ENCODE measurements around the gene MED23. TPM values are rescaled to one million over a fixed set of nuclear protein-coding genes. Genes with fewer than 3 reads are reported as not detected.

MED23 gene
- total RNA-seq, result 31.8 TPM
- polyA plus RNA-seq, result 33.2 TPM
- long read RNA-seq, donor 1, result 0 reads
- long read RNA-seq, donor 2, result 0 reads
- long read RNA-seq, donor 3, partial matches to known transcripts, result 5 of 5 reads
- long read RNA-seq, donor 3, other reads (novel, unspliced or antisense), result 0 of 5 reads
- long read RNA-seq, donor 4, partial matches to known transcripts, result 7 of 7 reads
- long read RNA-seq, donor 4, other reads (novel, unspliced or antisense), result 0 of 7 reads
- long read RNA-seq, donor 5, partial matches to known transcripts, result 7 of 7 reads
- long read RNA-seq, donor 5, other reads (novel, unspliced or antisense), result 0 of 7 reads
- long read RNA-seq, donor 6, partial matches to known transcripts, result 0 of 1 reads
- long read RNA-seq, donor 6, other reads (novel, unspliced or antisense), result 0 of 1 reads
- long read RNA-seq, donor 7, full-length matches to known transcripts, result 1 of 1 reads
- long read RNA-seq, donor 7, partial matches to known transcripts, result 0 of 1 reads
- long read RNA-seq, donor 7, other reads (novel, unspliced or antisense), result 0 of 1 reads
- long read RNA-seq, donor 8, full-length matches to known transcripts, result 1 of 1 reads
- long read RNA-seq, donor 8, partial matches to known transcripts, result 0 of 1 reads
- long read RNA-seq, donor 8, other reads (novel, unspliced or antisense), result 0 of 1 reads
- long read RNA-seq, donor 9, full-length matches to known transcripts, result 3 of 3 reads
- long read RNA-seq, donor 9, partial matches to known transcripts, result 0 of 3 reads
- long read RNA-seq, donor 9, other reads (novel, unspliced or antisense), result 0 of 3 reads
- long read RNA-seq, donor 10, full-length matches to known transcripts, result 3 of 3 reads
- long read RNA-seq, donor 10, partial matches to known transcripts, result 0 of 3 reads
- long read RNA-seq, donor 10, other reads (novel, unspliced or antisense), result 0 of 3 reads

DNA sequence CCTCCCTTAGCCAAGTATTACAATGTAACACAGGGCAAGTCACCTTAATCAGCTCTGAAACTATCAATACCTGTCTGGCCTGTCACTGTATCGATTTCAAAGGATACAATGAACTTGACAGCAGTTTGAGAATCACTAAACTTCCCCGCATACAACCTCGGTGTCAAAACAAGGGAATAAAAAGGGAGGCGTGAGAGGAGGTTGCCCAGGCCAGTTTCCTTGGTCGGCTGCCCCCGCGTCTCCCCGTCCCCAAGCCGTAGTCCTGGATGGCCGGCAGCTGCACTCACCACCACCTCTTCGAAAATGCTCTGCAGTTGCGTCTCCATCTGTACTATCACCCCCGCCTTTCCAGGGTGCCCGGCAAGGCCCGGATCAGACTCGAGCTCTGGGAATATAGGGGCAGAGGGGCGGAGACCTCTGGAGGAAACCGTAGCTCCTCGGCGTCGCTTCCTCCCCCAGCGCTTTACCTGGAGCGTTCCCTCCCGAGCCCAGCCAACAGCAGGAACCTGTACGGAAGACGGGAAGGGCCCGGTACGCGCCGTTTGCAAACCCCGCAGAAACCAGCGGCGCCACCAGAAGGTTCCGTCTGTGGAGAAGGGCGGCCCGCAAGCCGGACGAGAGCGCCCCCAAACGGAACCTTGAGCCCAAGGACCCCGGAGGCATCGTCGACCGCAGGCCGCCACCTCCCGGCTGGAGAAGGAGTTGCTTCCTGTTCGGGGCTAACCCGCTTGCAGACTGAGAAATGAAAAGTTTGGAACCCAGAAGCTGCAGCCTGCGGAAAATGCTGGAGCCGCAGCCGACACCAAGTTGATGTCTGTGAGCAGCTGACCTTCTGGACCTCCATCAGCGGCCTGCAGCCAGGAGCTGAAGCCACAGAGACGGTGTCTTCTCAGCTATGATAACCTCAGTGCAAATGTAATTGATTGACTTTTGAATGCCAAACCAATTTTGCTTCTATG is at the start of gene MED23:
Gene MED23, minus strand, starts transcription at position 519 of the 959 bp plus-strand sequence. Its CDS starts 193 bp downstream, at position 326.
- peaks cover 0 to 3% of the 10 kb centered on the region in 2 donors for H3K4me1 ChIP-seq (ENCODE audit: control insufficient read depth in 2 of 2, insufficient read depth in 2 of 2, low read length in 2 of 2)
- H3K27ac ChIP-seq (ENCODE audit: low read depth in 1 of 2, low read length in 1 of 2), result peak within 1 kb of the TSS; percentile 85 to 89
- H3K27me3 ChIP-seq (ENCODE audit: control insufficient read depth in 2 of 2, insufficient read depth in 1 of 2, low read length in 1 of 2), result no peaks in the 10 kb centered on the region
- H3K9me3 ChIP-seq (ENCODE audit: control insufficient read depth in 2 of 2, insufficient read depth in 1 of 2, low read length in 1 of 2), result no peaks in the 10 kb centered on the region
- 1% methylated on average over 53 of the region's 53 CpGs for WGBS
- peaks cover 9 to 21% of the 10 kb centered on the region in 2 donors for H3K36me3 ChIP-seq (ENCODE audit: control insufficient read depth in 2 of 2, insufficient read depth in 2 of 2, low read length in 1 of 2)
- peak within 1 kb of the TSS; percentile 76 to 80 for H3K4me3 ChIP-seq (ENCODE audit: low read length in 2 of 2)
- DNase-seq (ENCODE audit: low read depth in 6 of 9, low spot score in 9 of 9), result peak; percentile 89 to 97 (median 94)

GRCh38 chr6:131673184-131673583 is 45.1 kb upstream of the MED23 start:
- 96% methylated on average over 2 of the region's 2 CpGs for WGBS
- H3K27ac ChIP-seq (ENCODE audit: low read depth in 1 of 2, low read length in 1 of 2), result no peak overlapping the region
- no peak for DNase-seq (ENCODE audit: low read depth in 6 of 9, low spot score in 9 of 9)
- H3K4me3 ChIP-seq (ENCODE audit: low read length in 2 of 2), result no peak overlapping the region
- H3K36me3 ChIP-seq (ENCODE audit: control insufficient read depth in 2 of 2, insufficient read depth in 2 of 2, low read length in 1 of 2), result no peaks in the 10 kb centered on the region
- H3K4me1 ChIP-seq (ENCODE audit: control insufficient read depth in 2 of 2, insufficient read depth in 2 of 2, low read length in 2 of 2), result no peaks in the 10 kb centered on the region
- no peaks in the 10 kb centered on the region for H3K9me3 ChIP-seq (ENCODE audit: control insufficient read depth in 2 of 2, insufficient read depth in 1 of 2, low read length in 1 of 2)
- H3K27me3 ChIP-seq (ENCODE audit: control insufficient read depth in 2 of 2, insufficient read depth in 1 of 2, low read length in 1 of 2), result no peaks in the 10 kb centered on the region

- Histone ChIP-seq H3K4me1 (ENCODE audit: control insufficient read depth in 2 of 2, insufficient read depth in 2 of 2, low read length in 2 of 2) (no peaks in the 10 kb centered on the region), H3K9me3 (ENCODE audit: control insufficient read depth in 2 of 2, insufficient read depth in 1 of 2, low read length in 1 of 2) (no peaks in the 10 kb centered on the region), H3K36me3 (ENCODE audit: control insufficient read depth in 2 of 2, insufficient read depth in 2 of 2, low read length in 1 of 2) (no peaks in the 10 kb centered on the region), H3K27ac (ENCODE audit: low read depth in 1 of 2, low read length in 1 of 2) (no peak overlapping the region), H3K4me3 (ENCODE audit: low read length in 2 of 2) (no peak overlapping the region), H3K27me3 (ENCODE audit: control insufficient read depth in 2 of 2, insufficient read depth in 1 of 2, low read length in 1 of 2) (no peaks in the 10 kb centered on the region)
- peak in 1 of 9 donors; percentile 5 for DNase-seq (ENCODE audit: low read depth in 6 of 9, low spot score in 9 of 9)
- WGBS, result 94% methylated on average over 1 of the region's 1 CpG
Observed at GRCh38 chr6:131669891-131670290, 41.8 kb upstream of the MED23 start.

DNA sequence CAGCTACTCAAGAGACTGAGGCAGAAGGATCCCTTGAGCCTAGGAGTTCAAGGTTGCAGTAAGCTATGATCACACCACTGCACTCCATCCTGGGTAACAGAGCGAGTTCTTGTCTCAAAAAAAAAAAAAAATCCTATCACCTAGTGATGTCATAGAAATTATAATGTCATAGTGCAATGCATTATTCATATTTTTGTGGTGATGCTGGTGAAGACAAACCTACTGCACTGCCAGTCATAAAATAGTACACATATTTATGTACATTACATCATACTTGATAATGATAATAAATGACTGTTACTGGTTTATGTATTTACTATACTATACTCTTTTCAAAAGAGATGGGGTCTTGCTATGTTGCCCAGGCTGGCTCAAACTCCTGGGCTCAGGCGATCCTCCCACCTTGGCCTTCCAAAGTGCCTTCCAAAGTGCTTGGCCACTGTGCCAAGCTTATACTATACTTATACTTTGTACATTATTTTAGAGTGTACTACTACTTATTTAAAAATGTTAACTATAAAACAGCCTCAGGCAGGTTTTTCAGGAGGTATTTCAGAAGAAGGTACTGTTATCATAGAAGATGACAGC is 35.6 kb upstream of the MED23 start:
- Histone ChIP-seq H3K9me3 (ENCODE audit: control insufficient read depth in 2 of 2, insufficient read depth in 1 of 2, low read length in 1 of 2) (no peaks in the 10 kb centered on the region), H3K27me3 (ENCODE audit: control insufficient read depth in 2 of 2, insufficient read depth in 1 of 2, low read length in 1 of 2) (no peaks in the 10 kb centered on the region), H3K4me1 (ENCODE audit: control insufficient read depth in 2 of 2, insufficient read depth in 2 of 2, low read length in 2 of 2) (no peaks in the 10 kb centered on the region), H3K4me3 (ENCODE audit: low read length in 2 of 2) (no peak overlapping the region), H3K27ac (ENCODE audit: low read depth in 1 of 2, low read length in 1 of 2) (no peak overlapping the region), H3K36me3 (ENCODE audit: control insufficient read depth in 2 of 2, insufficient read depth in 2 of 2, low read length in 1 of 2) (no peaks in the 10 kb centered on the region)
- no peak for DNase-seq (ENCODE audit: low read depth in 6 of 9, low spot score in 9 of 9)
- 91% methylated on average over 2 of the region's 2 CpGs for WGBS

- H3K9me3 ChIP-seq (ENCODE audit: control insufficient read depth in 2 of 2, insufficient read depth in 1 of 2, low read length in 1 of 2), result no peaks in the 10 kb centered on the region
- H3K4me3 ChIP-seq (ENCODE audit: low read length in 2 of 2), result no peak overlapping the region
- no peaks in the 10 kb centered on the region for H3K4me1 ChIP-seq (ENCODE audit: control insufficient read depth in 2 of 2, insufficient read depth in 2 of 2, low read length in 2 of 2)
- 89% methylated on average over 1 of the region's 1 CpG for WGBS
- no peak overlapping the region for H3K27ac ChIP-seq (ENCODE audit: low read depth in 1 of 2, low read length in 1 of 2)
- no peaks in the 10 kb centered on the region for H3K27me3 ChIP-seq (ENCODE audit: control insufficient read depth in 2 of 2, insufficient read depth in 1 of 2, low read length in 1 of 2)
- H3K36me3 ChIP-seq (ENCODE audit: control insufficient read depth in 2 of 2, insufficient read depth in 2 of 2, low read length in 1 of 2), result no peaks in the 10 kb centered on the region
- no peak for DNase-seq (ENCODE audit: low read depth in 6 of 9, low spot score in 9 of 9)
Observed at GRCh38 chr6:131660195-131660594, 32.2 kb upstream of the MED23 start.

- Histone ChIP-seq H3K36me3 (ENCODE audit: control insufficient read depth in 2 of 2, insufficient read depth in 2 of 2, low read length in 1 of 2) (no peaks in the 10 kb centered on the region), H3K4me1 (ENCODE audit: control insufficient read depth in 2 of 2, insufficient read depth in 2 of 2, low read length in 2 of 2) (no peaks in the 10 kb centered on the region), H3K27ac (ENCODE audit: low read depth in 1 of 2, low read length in 1 of 2) (no peak overlapping the region), H3K9me3 (ENCODE audit: control insufficient read depth in 2 of 2, insufficient read depth in 1 of 2, low read length in 1 of 2) (no peaks in the 10 kb centered on the region), H3K4me3 (ENCODE audit: low read length in 2 of 2) (no peak overlapping the region), H3K27me3 (ENCODE audit: control insufficient read depth in 2 of 2, insufficient read depth in 1 of 2, low read length in 1 of 2) (no peaks in the 10 kb centered on the region)
- 97% methylated on average over 3 of the region's 3 CpGs for WGBS
- DNase-seq (ENCODE audit: low read depth in 6 of 9, low spot score in 9 of 9), result no peak
Observed at GRCh38 chr6:131658287-131658686, 30.2 kb upstream of the MED23 start.

DNA sequence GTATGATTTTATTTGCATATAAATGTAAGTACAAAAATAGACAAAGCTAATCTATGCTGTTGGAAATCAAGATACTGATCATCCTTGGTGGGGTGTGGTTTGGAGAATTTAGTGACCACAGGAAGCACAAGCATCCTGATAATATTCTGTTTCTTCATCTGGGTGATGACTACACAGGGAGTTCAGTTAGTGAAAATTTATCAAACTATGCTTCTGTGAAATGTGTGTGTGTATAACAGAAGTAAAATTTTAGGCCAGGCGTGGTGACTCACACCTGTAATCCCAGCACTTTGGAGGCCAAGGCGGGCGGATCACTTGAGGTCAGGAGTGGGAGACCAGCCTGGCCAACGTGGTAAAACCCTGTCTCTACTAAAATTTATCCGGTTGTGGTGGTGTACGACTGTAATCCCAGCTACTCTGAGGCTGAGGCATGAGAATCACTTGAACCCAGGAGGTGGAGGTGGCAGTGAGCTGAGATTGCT is 29.6 kb upstream of the MED23 start:
- Histone ChIP-seq H3K36me3 (ENCODE audit: control insufficient read depth in 2 of 2, insufficient read depth in 2 of 2, low read length in 1 of 2) (no peaks in the 10 kb centered on the region), H3K9me3 (ENCODE audit: control insufficient read depth in 2 of 2, insufficient read depth in 1 of 2, low read length in 1 of 2) (no peaks in the 10 kb centered on the region), H3K27ac (ENCODE audit: low read depth in 1 of 2, low read length in 1 of 2) (no peak overlapping the region), H3K4me3 (ENCODE audit: low read length in 2 of 2) (no peak overlapping the region), H3K4me1 (ENCODE audit: control insufficient read depth in 2 of 2, insufficient read depth in 2 of 2, low read length in 2 of 2) (no peaks in the 10 kb centered on the region), H3K27me3 (ENCODE audit: control insufficient read depth in 2 of 2, insufficient read depth in 1 of 2, low read length in 1 of 2) (no peaks in the 10 kb centered on the region)
- 81% methylated on average over 6 of the region's 6 CpGs for WGBS
- no peak for DNase-seq (ENCODE audit: low read depth in 6 of 9, low spot score in 9 of 9)

DNA sequence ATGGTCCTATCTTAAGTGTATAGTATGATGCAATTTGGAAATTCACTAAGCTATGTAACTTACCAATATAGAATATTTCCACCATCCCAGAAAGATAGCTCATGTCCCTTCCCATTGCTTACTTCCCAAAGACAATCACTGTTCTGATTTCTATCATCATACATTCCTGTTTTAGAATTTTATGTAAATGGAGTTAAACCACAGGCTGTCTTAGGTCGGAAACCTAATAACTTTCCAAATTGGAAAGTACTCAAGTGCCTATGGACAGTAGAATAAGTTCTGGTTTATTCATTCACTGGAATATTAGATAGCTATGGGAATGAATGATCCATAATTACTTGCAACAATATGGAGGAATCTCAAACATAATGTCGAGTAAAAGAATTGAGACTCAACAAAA is 29.2 kb upstream of the MED23 start:
- no peaks in the 10 kb centered on the region for H3K27me3 ChIP-seq (ENCODE audit: control insufficient read depth in 2 of 2, insufficient read depth in 1 of 2, low read length in 1 of 2)
- no peaks in the 10 kb centered on the region for H3K4me1 ChIP-seq (ENCODE audit: control insufficient read depth in 2 of 2, insufficient read depth in 2 of 2, low read length in 2 of 2)
- WGBS, result 97% methylated on average over 2 of the region's 2 CpGs
- no peak overlapping the region for H3K4me3 ChIP-seq (ENCODE audit: low read length in 2 of 2)
- H3K9me3 ChIP-seq (ENCODE audit: control insufficient read depth in 2 of 2, insufficient read depth in 1 of 2, low read length in 1 of 2), result no peaks in the 10 kb centered on the region
- H3K27ac ChIP-seq (ENCODE audit: low read depth in 1 of 2, low read length in 1 of 2), result no peak overlapping the region
- no peaks in the 10 kb centered on the region for H3K36me3 ChIP-seq (ENCODE audit: control insufficient read depth in 2 of 2, insufficient read depth in 2 of 2, low read length in 1 of 2)
- no peak for DNase-seq (ENCODE audit: low read depth in 6 of 9, low spot score in 9 of 9)

Data from thymus (tissue), 14 donors.